GM12892 (cell line): ENCODE data around the gene DNM3.

Experiments
- POLR2A ChIP-seq: IDR thresholded peaks from 2 replicates; pipeline ENCODE4 v1.6.1; 2011; ENCODE audit warnings: low read depth, low read length, control low read depth
- POLR2AphosphoS5 ChIP-seq: IDR thresholded peaks from 2 replicates; pipeline ENCODE4 v1.6.1; 2011; ENCODE audit warnings: low read depth, low read length, control low read depth

- TF ChIP-seq POLR2AphosphoS5 (no peak), POLR2A (no peak)
These were observed 467.3 kb downstream of the DNM3 start for GRCh38 chr1:172308577-172308976.
